Measurements from ENCODE around the gene INSR.
A peak's percentile ranks its signal among the peaks of the same experiment; 100 is the strongest.

The INSR gene

GRCh38 chr19:7258840-7259395 lies 35.3 kb downstream of the INSR start:
- no peak for TF ChIP-seq CTCF (IDR thresholded peaks at IDR 0.05; ENCODE audit: low read depth, low read length)
- Histone ChIP-seq H3K4me3 (ENCODE audit: low read depth, low read length) (no peak overlapping the region), H3K9me3 (no peaks in the 10 kb centered on the region), H3K4me1 (no peaks in the 10 kb centered on the region), H3K27me3 (no peaks in the 10 kb centered on the region), H3K36me3 (no peaks in the 10 kb centered on the region)
- no peak for DNase-seq

DNA sequence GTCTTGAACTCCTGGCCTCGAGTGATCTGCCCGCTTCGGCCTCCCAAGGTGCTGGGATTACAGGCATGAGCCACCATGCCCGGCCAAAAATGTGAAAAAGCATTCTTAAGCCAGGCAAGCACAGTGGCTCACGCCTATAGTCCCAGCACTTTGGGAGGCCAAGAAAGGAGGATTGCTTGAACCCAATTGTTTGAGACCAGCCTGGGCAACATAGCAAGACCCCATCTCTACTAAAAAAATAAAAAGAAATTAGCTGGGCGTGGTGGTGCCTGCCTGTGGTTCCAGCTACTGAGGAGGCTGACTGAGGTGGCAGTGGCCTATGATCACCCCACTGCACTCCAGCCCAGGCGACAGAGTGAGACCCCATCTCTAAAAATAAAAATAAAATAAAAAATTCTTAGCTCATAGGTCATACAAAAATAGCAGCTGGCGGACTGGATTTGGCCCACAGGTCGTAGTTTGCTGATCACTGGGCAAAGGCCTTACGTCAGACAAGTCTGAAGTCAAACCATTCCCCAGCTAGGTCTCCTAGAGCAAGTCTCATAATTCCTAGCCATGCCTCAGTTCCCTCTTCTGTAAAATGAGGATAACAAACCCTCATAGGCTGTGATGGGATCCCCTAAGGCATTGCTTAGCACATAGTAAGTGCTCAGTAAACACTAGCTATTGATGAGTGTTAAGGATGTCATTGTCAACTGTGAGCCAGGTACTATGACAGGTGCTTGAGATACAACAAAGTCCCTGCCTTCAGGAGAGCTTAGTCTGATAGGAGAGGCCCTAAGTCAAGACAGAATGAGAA lies 36.0 kb downstream of the INSR start:
- no peaks in the 10 kb centered on the region for H3K27me3 ChIP-seq
- DNase-seq = no peak
- H3K9me3 ChIP-seq = no peaks in the 10 kb centered on the region
- no peaks in the 10 kb centered on the region for H3K36me3 ChIP-seq
- H3K4me3 ChIP-seq (ENCODE audit: low read depth, low read length) = no peak overlapping the region
- H3K4me1 ChIP-seq = no peaks in the 10 kb centered on the region
- TF ChIP-seq CTCF (IDR thresholded peaks at IDR 0.05; ENCODE audit: low read depth, low read length) = no peak

DNA sequence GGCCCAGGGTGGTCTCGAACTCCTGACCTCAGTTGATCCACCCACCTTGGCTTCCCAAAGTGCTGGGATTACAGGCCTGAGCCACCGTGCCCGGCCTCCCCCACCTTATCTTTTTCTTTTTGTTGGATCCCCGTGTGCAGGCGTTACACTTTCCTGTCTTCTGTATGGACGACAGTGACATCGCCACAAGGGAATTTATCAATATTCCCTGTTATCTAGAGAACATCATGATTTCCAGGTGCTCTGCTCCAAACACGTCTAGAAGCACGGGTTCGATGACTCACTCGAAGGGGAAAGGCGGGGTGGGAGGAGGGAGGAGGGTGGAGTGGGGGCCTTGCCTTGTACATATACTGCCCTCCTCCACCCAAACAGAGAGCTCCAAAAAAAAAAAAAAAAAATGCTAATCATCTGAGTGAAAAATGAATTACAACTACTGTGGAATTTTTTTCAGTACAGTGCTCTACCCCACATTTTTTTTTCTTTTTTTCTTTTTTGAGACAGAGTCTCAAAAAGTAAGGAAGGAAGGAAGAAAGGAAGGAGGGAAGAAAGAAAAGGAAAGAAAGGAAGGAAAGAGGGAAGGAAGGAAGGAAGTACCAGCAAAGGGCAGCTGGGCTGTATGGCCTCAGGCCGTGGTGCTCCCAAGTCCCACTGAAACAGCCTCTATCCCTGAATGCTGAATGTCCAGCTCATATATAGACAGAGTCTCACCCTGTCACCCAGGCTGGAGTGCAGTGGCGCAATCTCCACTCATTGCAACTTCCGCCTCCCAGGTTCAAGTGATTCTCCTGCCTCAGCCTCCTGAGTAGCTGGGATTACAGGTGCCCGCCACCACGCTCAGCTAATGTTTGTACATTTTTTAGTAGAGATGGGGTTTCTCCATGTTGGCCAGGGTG lies 36.8 kb downstream of the INSR start:
- Histone ChIP-seq H3K36me3 (no peaks in the 10 kb centered on the region), H3K4me3 (ENCODE audit: low read depth, low read length) (no peak overlapping the region), H3K9me3 (no peaks in the 10 kb centered on the region), H3K4me1 (no peaks in the 10 kb centered on the region), H3K27me3 (no peaks in the 10 kb centered on the region)
- DNase-seq = peak; percentile 29
- no peak for TF ChIP-seq CTCF (IDR thresholded peaks at IDR 0.05; ENCODE audit: low read depth, low read length)

DNA sequence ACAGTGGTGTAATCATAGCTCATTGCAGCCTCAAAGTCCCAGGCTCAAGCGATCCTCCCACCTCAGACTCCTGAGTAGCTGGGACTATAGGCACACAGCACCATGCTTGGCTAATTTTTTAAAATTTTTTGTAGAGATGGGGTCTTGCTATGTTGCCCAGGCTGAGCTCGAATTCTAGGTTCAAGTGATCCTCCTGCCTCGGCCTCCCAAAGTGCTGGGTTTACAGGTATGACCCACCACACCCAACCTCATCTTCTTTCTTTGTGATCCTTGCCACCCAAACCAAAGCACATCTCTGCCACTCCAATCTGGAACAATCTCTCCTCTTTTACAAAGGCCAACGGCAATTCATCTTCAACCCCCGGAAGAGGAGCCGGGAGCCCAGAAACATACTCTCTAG lies 38.6 kb downstream of the INSR start:
- Histone ChIP-seq H3K27me3 (no peaks in the 10 kb centered on the region), H3K4me3 (ENCODE audit: low read depth, low read length) (no peak overlapping the region), H3K36me3 (no peaks in the 10 kb centered on the region), H3K4me1 (no peaks in the 10 kb centered on the region), H3K9me3 (no peaks in the 10 kb centered on the region)
- no peak for DNase-seq
- no peak for TF ChIP-seq CTCF (IDR thresholded peaks at IDR 0.05; ENCODE audit: low read depth, low read length)

DNA sequence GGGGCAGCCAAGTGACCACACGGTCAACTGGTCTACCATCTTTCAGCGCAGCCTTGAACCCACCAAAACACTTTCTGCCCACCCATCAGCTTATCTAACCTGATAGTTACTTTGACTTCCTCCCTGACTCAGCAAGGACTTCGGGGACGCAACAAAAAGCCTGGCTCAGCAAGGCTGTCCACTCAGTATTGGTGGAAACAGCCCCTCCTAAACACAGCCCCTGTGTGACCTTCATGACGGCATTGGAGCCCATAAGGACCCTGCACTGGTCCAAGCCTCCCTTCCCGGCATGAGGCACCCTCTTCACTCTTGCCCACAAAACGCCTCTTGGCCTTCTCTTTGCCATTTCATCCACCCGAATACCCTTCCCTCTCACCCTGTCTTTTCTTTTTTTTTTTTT lies 39.1 kb downstream of the INSR start:
- Histone ChIP-seq H3K4me1 (no peaks in the 10 kb centered on the region), H3K36me3 (no peaks in the 10 kb centered on the region), H3K27me3 (no peaks in the 10 kb centered on the region), H3K9me3 (no peaks in the 10 kb centered on the region), H3K4me3 (ENCODE audit: low read depth, low read length) (no peak overlapping the region)
- no peak for DNase-seq
- TF ChIP-seq CTCF (IDR thresholded peaks at IDR 0.05; ENCODE audit: low read depth, low read length) = no peak

All from BE2C (cell line).